ENCODE results near the gene ZFHX3. TPM values are rescaled to one million over a fixed set of nuclear protein-coding genes. Genes with fewer than 3 reads are reported as not detected.

Gene ZFHX3
- total RNA-seq, 6 experiments from 2014 or later, result 14.5 to 25.8 (median 15.8) TPM

GRCh38 chr16:72841506-72841905 lies 206.4 kb downstream of the ZFHX3 start:
- Mint-ChIP-seq H3K4me1 (ENCODE audit: low read depth) (peaks cover 31% of the 10 kb centered on the region), H3K4me3 (no peak overlapping the region), H3K36me3 (ENCODE audit: low read depth) (peaks cover 25% of the 10 kb centered on the region; the same call in 1 of the 2 replicates), H3K27me3 (ENCODE audit: insufficient read depth) (peaks cover 3% of the 10 kb centered on the region; the same call in 1 of the 2 replicates), H3K27ac (no peak overlapping the region), H3K9me3 (no peaks in the 10 kb centered on the region)
- no peak for TF ChIP-seq CTCF (IDR thresholded peaks at IDR 0.05)
- DNase-seq, result no peak

- no peak overlapping the region for H3K27ac Mint-ChIP-seq
- peaks cover 27% of the 10 kb centered on the region for H3K4me1 Mint-ChIP-seq (ENCODE audit: low read depth)
- H3K9me3 Mint-ChIP-seq, result no peaks in the 10 kb centered on the region
- TF ChIP-seq CTCF (IDR thresholded peaks at IDR 0.05), result no peak
- no peak for DNase-seq
- peaks cover 3% of the 10 kb centered on the region for H3K27me3 Mint-ChIP-seq (ENCODE audit: insufficient read depth)
- peaks cover 29% of the 10 kb centered on the region; the same call in 1 of the 2 replicates for H3K36me3 Mint-ChIP-seq (ENCODE audit: low read depth)
- H3K4me3 Mint-ChIP-seq, result no peak overlapping the region
Measured at GRCh38 chr16:72840631-72841381, 207.1 kb downstream of the ZFHX3 start.

GRCh38 chr16:72838951-72839350 lies 209.0 kb downstream of the ZFHX3 start:
- no peak for DNase-seq
- no peak for TF ChIP-seq CTCF (IDR thresholded peaks at IDR 0.05)
- H3K4me3 Mint-ChIP-seq, result no peak overlapping the region
- H3K27ac Mint-ChIP-seq, result no peak overlapping the region
- H3K36me3 Mint-ChIP-seq (ENCODE audit: low read depth), result peaks cover 23% of the 10 kb centered on the region; the same call in 1 of the 2 replicates
- no peaks in the 10 kb centered on the region; the same call in 1 of the 2 replicates for H3K27me3 Mint-ChIP-seq (ENCODE audit: insufficient read depth)
- H3K4me1 Mint-ChIP-seq (ENCODE audit: low read depth), result peaks cover 29% of the 10 kb centered on the region
- H3K9me3 Mint-ChIP-seq, result no peaks in the 10 kb centered on the region

GRCh38 chr16:72838586-72838910 lies 209.4 kb downstream of the ZFHX3 start:
- H3K4me1 Mint-ChIP-seq (ENCODE audit: low read depth), result peaks cover 33% of the 10 kb centered on the region
- TF ChIP-seq CTCF (IDR thresholded peaks at IDR 0.05), result no peak
- no peaks in the 10 kb centered on the region; the same call in 1 of the 2 replicates for H3K27me3 Mint-ChIP-seq (ENCODE audit: insufficient read depth)
- no peak overlapping the region for H3K27ac Mint-ChIP-seq
- H3K4me3 Mint-ChIP-seq, result no peak overlapping the region
- no peak for DNase-seq
- no peaks in the 10 kb centered on the region for H3K9me3 Mint-ChIP-seq
- peaks cover 19% of the 10 kb centered on the region; the same call in 1 of the 2 replicates for H3K36me3 Mint-ChIP-seq (ENCODE audit: low read depth)

GRCh38 chr16:72837846-72838585 lies 209.9 kb downstream of the ZFHX3 start:
- no peaks in the 10 kb centered on the region; the same call in 1 of the 2 replicates for H3K27me3 Mint-ChIP-seq (ENCODE audit: insufficient read depth)
- H3K27ac Mint-ChIP-seq, result no peak overlapping the region
- peaks cover 38% of the 10 kb centered on the region for H3K4me1 Mint-ChIP-seq (ENCODE audit: low read depth)
- H3K4me3 Mint-ChIP-seq, result no peak overlapping the region
- no peaks in the 10 kb centered on the region for H3K9me3 Mint-ChIP-seq
- TF ChIP-seq CTCF (IDR thresholded peaks at IDR 0.05), result no peak
- H3K36me3 Mint-ChIP-seq (ENCODE audit: low read depth), result peaks cover 19% of the 10 kb centered on the region; the same call in 1 of the 2 replicates
- DNase-seq, result no peak

Measured in HFFc6 (cell line).